GM18508 (cell line): ENCODE measurements around the gene B9D1.

Source experiments
- ATAC-seq: cut with Tn5 transposase; IDR thresholded peaks from one replicate; pipeline ENCODE4 v1.9.1; 2021; ENCODE audit warnings: moderate number of reproducible peaks; ENCODE audit not compliant: insufficient read depth, unreplicated experiment

B9D1 gene

DNA sequence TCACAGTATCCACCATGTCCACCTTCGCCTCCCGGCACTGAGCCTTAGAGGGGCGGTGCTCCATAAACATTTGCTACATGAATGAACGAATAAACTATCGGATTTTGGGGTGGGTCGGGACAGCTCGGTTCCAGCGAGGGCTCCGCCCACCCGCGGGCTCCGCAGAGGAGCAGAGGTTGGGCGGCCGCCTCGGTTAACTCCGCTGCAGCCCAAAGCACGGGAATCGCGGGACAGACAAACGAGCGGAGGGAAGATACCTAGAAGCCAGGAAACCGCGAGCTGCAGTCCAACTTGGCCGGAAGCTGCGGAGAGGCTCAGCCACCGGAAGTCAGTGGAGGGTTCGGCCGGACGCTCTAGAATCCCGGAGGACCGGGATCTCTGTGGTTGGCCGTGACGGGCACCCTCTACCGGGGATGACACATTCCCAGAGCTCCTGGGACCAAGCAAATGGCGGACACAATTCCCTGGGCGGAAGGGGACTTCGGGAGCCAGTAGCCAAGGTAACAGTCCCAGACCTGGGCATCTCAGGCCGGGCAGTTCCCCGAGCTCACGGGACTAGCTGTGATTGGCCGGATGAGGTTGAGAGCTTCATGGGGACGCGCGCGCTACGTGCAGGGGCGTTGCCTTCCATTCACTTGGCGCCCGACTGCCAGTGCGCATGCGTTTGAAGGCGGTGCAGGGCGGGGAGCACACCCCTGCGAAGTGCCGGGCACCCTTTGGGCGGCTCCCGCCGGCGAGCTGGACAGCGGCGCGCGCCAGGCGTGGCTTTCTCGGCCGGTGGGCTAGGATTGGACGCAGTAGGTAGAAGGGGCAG lies 15.3 kb upstream of the B9D1 start:
- ATAC-seq, result peak; percentile 80

DNA sequence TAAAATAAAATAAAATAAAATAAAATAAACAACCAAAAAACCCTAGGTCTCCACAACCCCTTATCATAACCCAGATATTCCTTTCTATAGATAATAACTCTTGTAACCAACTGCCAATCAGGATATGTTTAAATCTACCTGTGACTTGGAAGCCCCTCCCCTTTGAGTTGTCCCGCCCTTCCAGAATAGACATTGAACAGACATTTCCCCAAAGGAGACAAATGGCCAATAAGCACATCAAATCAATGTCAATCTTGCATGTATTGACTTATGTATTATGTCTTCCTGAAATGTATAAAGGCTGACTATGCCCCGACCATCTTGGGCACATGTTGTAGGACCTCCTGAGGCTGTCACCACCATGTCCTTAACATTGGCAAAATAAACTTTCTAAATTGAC lies 14.3 kb upstream of the B9D1 start:
- ATAC-seq, result no peak

- ATAC-seq, result no peak
These were observed 13.2 kb upstream of the B9D1 start for GRCh38 chr17:19375732-19376131.

DNA sequence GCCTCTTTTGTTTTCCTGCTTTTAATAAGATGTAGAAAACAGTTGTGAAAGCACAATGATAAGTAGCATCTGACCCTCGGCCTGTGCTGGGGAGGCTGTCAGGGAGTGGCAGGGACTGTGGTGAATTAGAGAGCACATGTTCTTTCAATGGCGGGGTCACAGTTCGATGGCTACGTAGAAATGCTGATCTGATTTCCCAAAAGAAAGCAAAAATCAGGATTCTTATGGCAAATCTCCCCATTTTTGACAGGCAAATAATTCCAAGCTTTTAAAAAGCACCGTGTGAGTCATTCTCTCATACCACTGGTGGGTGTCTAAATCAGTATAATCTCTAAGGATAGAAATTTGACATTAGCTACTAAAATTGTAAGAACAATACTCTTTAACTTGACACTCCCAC lies 11.6 kb upstream of the B9D1 start:
- ATAC-seq, result no peak

DNA sequence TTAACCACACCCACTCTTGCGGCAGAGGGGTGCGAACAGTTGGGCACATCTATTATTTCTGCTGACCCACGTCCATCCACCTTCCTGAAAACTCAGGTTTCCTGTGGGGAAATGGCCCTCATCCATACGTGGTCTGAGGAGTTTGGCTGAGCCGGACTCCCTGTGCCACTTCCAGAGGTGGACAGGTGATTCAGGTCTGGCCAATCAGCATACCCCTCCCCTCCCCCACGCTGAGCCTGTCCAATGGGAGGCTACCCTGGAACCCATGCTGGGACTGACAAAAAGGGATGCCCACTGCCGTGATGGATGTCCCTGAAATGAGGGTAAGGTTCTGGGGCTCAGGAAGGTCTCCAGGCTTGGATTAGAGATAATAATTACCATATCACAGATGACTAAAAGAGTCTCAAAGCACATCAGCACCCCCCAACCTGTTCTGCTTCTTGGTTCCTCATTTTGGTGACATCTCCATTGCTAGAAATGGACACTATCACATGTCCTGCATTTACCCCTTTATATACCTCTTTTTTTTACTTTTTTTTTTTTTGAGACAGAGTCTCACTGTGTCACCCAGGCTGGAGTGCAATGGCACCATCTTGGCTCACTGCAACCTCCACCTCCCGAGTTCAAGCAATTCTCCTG lies 10.5 kb upstream of the B9D1 start:
- no peak for ATAC-seq

DNA sequence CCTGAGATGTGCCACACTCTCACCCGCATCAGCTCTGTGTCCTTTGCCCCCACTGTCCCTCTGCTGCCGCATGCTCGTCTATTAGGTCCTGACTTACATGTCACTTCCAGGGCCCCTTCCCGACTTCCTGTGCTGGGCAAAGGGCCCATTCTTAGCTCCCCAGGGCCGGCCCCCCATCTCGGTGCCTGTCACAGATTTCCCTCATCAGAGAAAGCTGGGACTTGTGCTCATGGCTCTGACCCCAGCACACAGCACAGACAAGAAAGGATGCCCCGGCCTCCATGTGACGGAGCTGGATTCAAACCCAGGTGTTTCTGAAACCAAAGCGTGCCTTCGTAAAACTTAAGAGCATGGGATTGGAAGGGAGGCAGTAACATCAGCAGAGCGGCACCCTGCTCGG lies 9.9 kb upstream of the B9D1 start:
- no peak for ATAC-seq

- no peak for ATAC-seq
These were observed 9.5 kb upstream of the B9D1 start for GRCh38 chr17:19372011-19372370.

- ATAC-seq, result no peak
These were observed 8.9 kb upstream of the B9D1 start for GRCh38 chr17:19371259-19372010.

- ATAC-seq, result no peak
These were observed 8.0 kb upstream of the B9D1 start for GRCh38 chr17:19370493-19370960.

DNA sequence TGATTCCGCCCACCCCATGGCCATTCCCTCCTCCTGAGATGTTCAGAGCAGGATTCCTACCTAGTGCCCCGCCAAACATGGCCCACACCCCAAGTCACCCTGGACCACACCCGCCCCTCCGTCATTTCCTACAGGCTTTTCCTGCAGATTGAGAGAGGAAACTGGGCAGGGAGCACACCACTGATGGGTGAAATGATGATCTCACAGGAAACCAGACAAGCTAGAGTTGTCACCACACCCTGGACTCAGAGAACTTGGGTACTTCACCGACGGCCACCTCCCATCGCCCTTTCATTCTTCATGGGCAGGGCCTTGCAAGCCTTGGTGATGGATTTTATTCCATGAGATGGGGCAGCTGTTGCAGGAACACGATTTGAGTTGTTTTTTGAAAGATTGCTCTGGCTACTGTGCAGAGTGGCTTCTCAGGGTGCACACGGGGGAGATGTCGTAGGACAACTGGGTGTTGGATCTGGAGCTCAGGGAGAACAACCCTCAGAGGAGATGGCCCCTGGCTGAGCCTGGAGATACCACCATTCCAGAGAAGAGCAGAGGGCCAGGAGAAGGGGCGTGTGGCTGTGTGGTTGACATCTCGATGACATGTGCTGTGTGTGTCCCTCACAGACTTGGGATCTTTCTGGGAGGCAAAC lies 7.4 kb upstream of the B9D1 start:
- no peak for ATAC-seq

DNA sequence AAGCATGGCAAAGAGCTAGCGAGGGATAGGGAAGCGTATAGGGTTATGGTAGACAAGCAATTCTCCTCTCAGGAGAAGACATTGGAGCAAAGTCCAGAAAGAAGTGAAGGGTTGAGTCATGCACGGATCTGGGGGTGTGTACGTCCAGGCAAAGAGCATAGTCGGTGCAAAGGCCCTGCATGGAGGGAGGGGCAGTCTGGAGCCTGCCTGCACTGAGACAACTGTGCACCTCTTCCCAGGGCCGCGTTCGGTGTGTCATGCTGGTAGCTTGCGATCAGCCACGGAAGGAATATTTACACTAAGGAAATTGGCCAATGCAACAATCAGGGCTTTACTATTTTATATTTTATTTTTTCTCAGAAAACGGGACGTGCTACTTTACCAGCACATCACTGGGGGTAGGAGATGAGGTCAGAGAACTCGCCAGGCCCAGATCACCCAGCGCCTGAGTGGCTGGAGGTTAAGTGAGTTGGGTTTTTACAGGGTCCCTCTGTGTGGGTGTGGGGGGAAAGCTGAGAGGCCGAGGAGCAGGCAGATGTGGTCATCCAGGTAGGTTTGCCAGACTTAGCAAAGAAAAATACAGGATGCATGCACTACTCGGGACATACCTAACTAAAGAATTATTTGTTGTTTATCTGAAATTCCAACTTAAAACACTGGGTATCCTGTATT lies 6.7 kb upstream of the B9D1 start:
- ATAC-seq, result no peak

DNA sequence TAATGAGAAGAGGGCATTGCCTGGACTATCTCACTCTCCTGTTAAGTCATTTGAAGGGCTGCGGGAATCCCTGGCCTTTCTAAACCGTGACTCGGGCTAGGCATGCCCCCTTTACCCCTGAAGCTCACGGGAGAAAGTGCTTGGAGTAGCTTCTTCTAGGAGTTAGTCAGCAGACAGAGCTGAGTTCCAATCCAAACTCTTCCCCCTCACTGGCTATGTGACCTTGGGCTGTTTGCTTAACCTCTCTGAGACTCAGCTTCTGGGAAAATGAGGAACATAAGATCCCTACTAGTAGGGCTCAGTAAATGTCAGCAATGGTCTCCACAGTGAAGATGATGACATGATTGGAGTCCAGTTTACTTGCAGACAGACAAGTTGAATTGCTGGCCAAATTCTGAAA lies 5.7 kb upstream of the B9D1 start:
- no peak for ATAC-seq

DNA sequence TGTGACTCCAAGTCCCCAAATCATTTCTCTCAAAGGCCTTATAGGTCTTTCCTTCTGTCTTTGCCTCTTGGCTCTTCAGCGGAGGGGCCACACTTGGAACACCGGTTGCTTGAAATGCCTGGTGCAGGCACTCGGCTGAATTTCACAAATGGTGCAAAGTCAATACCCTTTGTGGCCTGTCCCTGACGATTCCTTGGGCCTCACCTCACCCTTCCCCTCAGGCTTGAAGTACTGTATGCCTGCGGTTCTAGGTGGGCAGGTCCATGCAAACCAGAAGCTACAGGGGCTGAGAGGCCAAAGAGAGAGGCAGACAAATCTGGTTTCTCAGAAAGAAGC lies 4.1 kb upstream of the B9D1 start:
- ATAC-seq, result no peak

DNA sequence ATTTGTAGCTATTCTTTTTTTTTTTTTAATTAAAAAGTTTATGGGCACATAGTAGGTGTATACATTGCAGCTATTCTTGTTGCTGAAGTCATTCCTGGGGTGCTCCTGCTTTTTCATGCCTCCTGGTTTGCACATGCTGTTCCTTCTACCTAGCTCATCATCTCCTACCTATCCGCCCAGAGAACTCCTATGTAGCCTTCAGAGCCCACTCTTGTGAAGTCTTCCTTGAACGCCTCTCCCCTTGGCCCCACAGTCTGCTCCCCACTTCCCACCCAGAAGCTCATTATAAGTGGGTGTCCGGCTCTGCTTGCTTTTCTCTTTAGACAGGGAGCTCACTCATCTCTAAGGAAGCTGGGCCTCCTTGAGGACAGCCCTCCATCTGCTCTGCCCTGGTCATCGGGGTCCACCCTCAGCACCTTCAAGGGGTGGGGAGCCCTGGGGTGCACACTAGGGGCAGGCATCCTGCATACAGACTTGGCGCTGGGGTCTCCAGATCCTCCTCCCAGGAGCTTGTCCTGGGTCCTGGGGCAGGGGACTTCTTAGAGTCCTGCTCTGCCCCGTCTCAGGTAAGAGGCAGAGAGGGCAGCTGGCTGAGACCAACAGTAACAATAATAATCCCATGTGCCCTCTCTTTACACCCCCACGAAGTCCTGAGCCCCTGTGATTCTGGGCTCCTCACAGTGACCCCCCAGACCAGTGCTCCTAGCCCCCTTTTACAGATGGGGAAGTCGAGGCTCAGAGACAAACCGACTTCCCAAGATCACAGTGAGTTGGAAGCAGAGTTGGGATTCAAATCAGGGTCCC lies 3.5 kb upstream of the B9D1 start:
- ATAC-seq, result no peak

GRCh38 chr17:19365499-19365817 lies 2.9 kb upstream of the B9D1 start:
- no peak for ATAC-seq

GRCh38 chr17:19364699-19365498 lies 2.4 kb upstream of the B9D1 start:
- no peak for ATAC-seq

GRCh38 chr17:19363460-19364035 lies 1.0 kb upstream of the B9D1 start:
- ATAC-seq, result no peak

GRCh38 chr17:19363114-19363438 lies 553 bp upstream of the B9D1 start:
- ATAC-seq, result no peak

- no peak for ATAC-seq
These were observed 613 bp downstream of the B9D1 start for GRCh38 chr17:19361944-19362276.
